Measurements from ENCODE around the gene MAN1C1.

MAN1C1 gene

DNA sequence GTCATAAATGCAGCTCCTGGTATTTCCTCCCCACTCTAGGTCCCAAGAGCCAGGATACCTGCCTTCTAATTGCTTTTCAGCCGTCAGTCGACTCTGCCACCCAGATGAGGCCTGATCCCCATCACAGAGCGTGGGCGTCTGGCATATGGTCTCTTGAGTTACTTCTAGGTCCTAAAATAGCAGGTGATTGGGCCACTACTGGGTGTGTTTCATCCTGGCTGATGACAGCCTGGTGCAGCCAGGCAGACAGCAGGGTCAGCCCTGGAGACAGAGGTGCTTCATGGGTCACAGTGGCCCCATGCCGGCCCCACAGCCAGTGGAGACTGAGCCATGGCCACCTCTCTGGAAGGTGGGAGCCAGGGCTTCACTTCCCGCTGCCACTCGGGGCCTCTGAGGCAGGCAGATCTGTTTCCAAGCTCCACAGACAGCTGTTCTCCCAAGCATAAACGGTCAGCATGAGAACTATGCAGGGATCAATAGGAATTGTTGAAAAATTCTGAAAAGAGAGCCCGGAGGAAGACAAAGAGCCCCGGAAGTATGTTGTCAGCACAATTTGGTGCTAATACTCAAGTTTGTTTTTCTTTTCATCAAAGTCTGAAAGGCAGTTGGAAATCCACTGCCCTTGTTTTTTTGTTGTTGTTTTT is 83.0 kb downstream of the MAN1C1 start:
- Histone ChIP-seq H3K27me3 (ENCODE audit: insufficient read depth, low read length, poor library complexity) (peaks cover 42% of the 10 kb centered on the region), H3K9me3 (ENCODE audit: insufficient read depth, low read length, severe bottlenecking) (no peaks in the 10 kb centered on the region), H3K27ac (ENCODE audit: low read length) (no peak overlapping the region), H3K4me3 (ENCODE audit: low read depth in 1 of 2, low read length in 2 of 2) (no peak overlapping the region), H3K36me3 (ENCODE audit: insufficient read depth, low read length) (no peaks in the 10 kb centered on the region), H2AFZ (ENCODE audit: low read depth, low read length) (no peak overlapping the region), H3K9ac (ENCODE audit: low read depth, low read length) (no peak overlapping the region), H3K79me2 (ENCODE audit: insufficient read depth, low read length) (no peaks in the 10 kb centered on the region), H3K4me1 (ENCODE audit: insufficient read depth, low read length) (peaks cover 11% of the 10 kb centered on the region), H4K20me1 (ENCODE audit: insufficient read depth, low read length) (0 out of 2 replicates have a peak, but pooled peaks cover 10% of the 10 kb centered on the region), H3K4me2 (ENCODE audit: insufficient read depth, low read length) (no peak overlapping the region)
- TF ChIP-seq EZH2 (IDR thresholded peaks at IDR 0.05; ENCODE audit: borderline replicate concordance, low read depth, low read length, severe bottlenecking) (no peak), CTCF (IDR thresholded peaks at IDR 0.05; ENCODE audit: borderline replicate concordance, extremely low read depth, low read length, poor library complexity, severe bottlenecking) (no peak)
- DNase-seq (no peak), ATAC-seq (ENCODE audit: insufficient read depth, low read depth) (no peak)

- Histone ChIP-seq H3K4me1 (ENCODE audit: insufficient read depth, low read length) (peaks cover 14% of the 10 kb centered on the region), H3K9me3 (ENCODE audit: insufficient read depth, low read length, severe bottlenecking) (no peaks in the 10 kb centered on the region), H3K27me3 (ENCODE audit: insufficient read depth, low read length, poor library complexity) (peaks cover 45% of the 10 kb centered on the region), H3K9ac (ENCODE audit: low read depth, low read length) (no peak overlapping the region), H4K20me1 (ENCODE audit: insufficient read depth, low read length) (0 out of 2 replicates have a peak, but pooled peaks cover 10% of the 10 kb centered on the region), H3K79me2 (ENCODE audit: insufficient read depth, low read length) (no peaks in the 10 kb centered on the region), H3K36me3 (ENCODE audit: insufficient read depth, low read length) (no peaks in the 10 kb centered on the region), H3K4me3 (ENCODE audit: low read depth in 1 of 2, low read length in 2 of 2) (no peak overlapping the region), H2AFZ (ENCODE audit: low read depth, low read length) (no peak overlapping the region), H3K4me2 (ENCODE audit: insufficient read depth, low read length) (no peak overlapping the region), H3K27ac (ENCODE audit: low read length) (no peak overlapping the region)
- no peak for DNase-seq
- ATAC-seq (ENCODE audit: insufficient read depth, low read depth) = no peak
- TF ChIP-seq CTCF (IDR thresholded peaks at IDR 0.05; ENCODE audit: borderline replicate concordance, extremely low read depth, low read length, poor library complexity, severe bottlenecking) = no peak
- TF ChIP-seq EZH2 (IDR thresholded peaks at IDR 0.05; ENCODE audit: borderline replicate concordance, low read depth, low read length, severe bottlenecking) = no peak
These were observed 83.5 kb downstream of the MAN1C1 start for GRCh38 chr1:25700144-25700523.

- TF ChIP-seq EZH2 (IDR thresholded peaks at IDR 0.05; ENCODE audit: borderline replicate concordance, low read depth, low read length, severe bottlenecking) = no peak
- no peak for TF ChIP-seq CTCF (IDR thresholded peaks at IDR 0.05; ENCODE audit: borderline replicate concordance, extremely low read depth, low read length, poor library complexity, severe bottlenecking)
These were observed 84.0 kb downstream of the MAN1C1 start for GRCh38 chr1:25700626-25701025.

More at GRCh38 chr1:25700626-25701025, 84.0 kb downstream of the MAN1C1 start:
- Histone ChIP-seq H3K4me2 (ENCODE audit: insufficient read depth, low read length) (no peak overlapping the region), H3K9ac (ENCODE audit: low read depth, low read length) (no peak overlapping the region), H4K20me1 (ENCODE audit: insufficient read depth, low read length) (0 out of 2 replicates have a peak, but pooled peaks cover 10% of the 10 kb centered on the region), H3K79me2 (ENCODE audit: insufficient read depth, low read length) (no peaks in the 10 kb centered on the region), H3K9me3 (ENCODE audit: insufficient read depth, low read length, severe bottlenecking) (no peaks in the 10 kb centered on the region), H3K27me3 (ENCODE audit: insufficient read depth, low read length, poor library complexity) (peaks cover 45% of the 10 kb centered on the region), H3K4me1 (ENCODE audit: insufficient read depth, low read length) (peaks cover 14% of the 10 kb centered on the region), H2AFZ (ENCODE audit: low read depth, low read length) (no peak overlapping the region), H3K27ac (ENCODE audit: low read length) (no peak overlapping the region), H3K4me3 (ENCODE audit: low read depth in 1 of 2, low read length in 2 of 2) (no peak overlapping the region), H3K36me3 (ENCODE audit: insufficient read depth, low read length) (no peaks in the 10 kb centered on the region)
- DNase-seq (no peak), ATAC-seq (ENCODE audit: insufficient read depth, low read depth) (no peak)
